GM19099 (cell line): Measurements from ENCODE around the gene ERI3.

Source experiments
- POLR2A ChIP-seq: IDR thresholded peaks from 3 replicates; pipeline ENCODE4 v1.6.1; 2011; ENCODE audit warnings: low read depth; ENCODE audit not compliant: insufficient read length; ENCODE audit errors: extremely low read depth

The ERI3 gene

DNA sequence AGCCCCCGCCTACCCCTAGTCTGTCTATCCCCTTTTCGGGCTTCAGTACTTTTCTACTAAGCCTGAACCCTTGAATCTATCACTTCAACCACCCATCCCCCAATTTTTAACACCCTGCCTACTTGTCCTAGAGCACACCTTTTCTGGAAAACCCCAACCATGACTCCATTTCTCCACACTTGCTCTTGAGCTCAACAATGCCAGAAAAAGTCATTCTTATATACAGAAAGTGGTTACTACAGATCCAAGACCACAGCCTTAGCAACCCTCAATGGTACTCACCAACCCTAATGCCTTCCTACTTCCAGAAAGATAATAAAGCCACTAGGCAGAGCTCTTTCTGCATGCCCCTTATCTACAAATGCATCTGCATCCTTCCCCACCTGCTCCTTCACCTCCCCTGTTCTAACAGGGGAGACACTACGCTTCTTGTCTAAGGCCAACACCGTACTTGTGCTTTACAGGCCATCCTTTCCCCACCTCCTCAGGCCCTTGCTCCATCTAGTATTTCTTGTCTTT, 100.6 kb downstream of the ERI3 start:
- no peak for TF ChIP-seq POLR2A

DNA sequence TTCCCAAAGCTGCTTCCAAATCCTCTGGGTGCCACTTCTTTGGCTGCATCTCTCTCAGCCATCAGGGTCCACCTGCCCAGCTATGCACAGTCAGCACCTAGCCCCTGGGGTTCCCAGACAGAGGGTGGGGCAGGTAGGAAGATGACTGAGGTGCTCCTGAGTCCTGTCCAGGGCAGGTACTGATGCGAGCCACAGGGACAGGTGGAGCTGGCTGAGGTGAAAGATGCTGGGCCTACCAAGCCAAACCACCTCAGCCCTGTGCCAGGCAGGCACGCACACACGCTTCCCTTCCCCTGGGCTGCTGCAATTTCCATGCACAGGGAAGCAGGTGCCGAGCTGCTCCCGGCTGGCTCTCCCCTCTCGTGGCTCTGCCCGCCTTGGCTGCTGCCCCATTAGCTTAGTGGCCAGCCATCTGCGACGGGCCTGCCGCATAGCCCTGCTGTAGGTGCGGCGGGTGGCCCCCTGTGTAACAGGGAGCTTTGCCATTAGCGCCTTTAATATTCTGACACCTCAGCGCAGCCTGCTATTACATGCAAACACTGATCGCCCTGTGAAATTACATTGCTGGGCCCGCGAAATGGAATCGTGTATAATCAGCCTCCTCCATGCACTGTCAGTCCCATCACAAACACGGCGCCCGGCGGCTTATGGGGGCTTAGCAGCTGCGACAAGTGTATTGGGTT, 102.9 kb downstream of the ERI3 start:
- no peak for TF ChIP-seq POLR2A

GRCh38 chr1:44251486-44251885, 103.6 kb downstream of the ERI3 start:
- no peak for TF ChIP-seq POLR2A

GRCh38 chr1:44250068-44250781, 104.8 kb downstream of the ERI3 start:
- TF ChIP-seq POLR2A = no peak

- no peak for TF ChIP-seq POLR2A
Observed at GRCh38 chr1:44249543-44249942, 105.5 kb downstream of the ERI3 start.

DNA sequence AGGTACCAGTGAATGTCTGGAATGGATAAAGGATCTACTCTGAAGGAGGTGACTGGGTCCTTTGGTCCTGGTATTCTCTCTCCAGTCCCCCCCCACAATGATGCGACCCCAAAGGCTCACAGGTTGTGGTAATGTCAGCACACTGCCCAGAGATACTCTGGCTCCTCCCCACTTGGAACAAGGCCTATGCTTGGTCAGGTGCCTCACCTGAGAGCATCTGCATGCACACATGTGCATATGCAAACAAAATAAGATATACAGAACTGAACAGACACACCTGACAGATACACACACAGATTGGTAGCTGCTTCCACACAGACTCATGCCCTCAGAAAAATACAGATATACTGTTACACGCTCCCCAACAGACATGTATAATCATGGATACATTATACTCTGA, 108.3 kb downstream of the ERI3 start:
- TF ChIP-seq POLR2A = no peak

DNA sequence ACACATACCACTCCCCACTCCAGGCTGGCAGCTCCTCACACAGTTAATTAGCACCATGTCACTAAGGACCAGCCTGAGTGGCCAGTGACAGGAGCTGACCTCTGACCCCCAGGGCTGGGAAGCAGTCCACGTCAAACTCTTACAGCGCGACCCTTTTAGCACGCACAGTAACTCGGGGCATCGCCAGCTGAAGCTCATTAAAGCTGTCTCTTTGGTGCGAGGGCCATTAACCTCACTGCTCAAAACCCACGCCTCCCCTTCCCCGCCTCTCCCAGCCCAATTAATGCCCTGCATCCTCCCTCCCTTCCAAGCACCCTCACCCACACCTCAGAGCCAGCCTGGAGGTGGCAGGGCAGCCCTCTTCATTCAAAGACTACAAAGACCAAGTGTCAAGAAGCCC, 110.1 kb downstream of the ERI3 start:
- TF ChIP-seq POLR2A = no peak

- no peak for TF ChIP-seq POLR2A
Observed at GRCh38 chr1:44243782-44244495, 111.1 kb downstream of the ERI3 start.

DNA sequence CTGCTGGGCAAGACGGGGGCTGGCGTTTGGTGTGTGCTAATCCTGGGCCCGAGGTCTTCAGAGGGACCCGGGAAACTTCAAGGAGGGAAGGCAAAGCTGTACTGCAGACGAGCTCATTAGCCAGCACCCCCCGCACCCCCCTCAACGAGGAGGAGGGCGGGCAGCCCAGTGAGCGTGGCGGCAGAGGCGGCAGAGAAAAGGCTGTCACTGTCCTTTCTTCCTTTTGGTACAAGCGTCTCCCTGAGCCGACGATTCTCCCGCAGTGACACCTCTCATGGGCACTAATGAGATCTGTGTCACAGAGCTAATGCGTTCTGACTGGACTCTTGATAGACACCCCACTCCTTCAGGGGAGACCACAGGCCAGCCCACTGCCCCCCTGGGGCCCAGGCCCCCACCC, 112.3 kb downstream of the ERI3 start:
- TF ChIP-seq POLR2A = no peak

GRCh38 chr1:44240802-44241671, 114.0 kb downstream of the ERI3 start:
- no peak for TF ChIP-seq POLR2A

- TF ChIP-seq POLR2A = no peak
Observed at GRCh38 chr1:44239961-44240371, 115.1 kb downstream of the ERI3 start.

DNA sequence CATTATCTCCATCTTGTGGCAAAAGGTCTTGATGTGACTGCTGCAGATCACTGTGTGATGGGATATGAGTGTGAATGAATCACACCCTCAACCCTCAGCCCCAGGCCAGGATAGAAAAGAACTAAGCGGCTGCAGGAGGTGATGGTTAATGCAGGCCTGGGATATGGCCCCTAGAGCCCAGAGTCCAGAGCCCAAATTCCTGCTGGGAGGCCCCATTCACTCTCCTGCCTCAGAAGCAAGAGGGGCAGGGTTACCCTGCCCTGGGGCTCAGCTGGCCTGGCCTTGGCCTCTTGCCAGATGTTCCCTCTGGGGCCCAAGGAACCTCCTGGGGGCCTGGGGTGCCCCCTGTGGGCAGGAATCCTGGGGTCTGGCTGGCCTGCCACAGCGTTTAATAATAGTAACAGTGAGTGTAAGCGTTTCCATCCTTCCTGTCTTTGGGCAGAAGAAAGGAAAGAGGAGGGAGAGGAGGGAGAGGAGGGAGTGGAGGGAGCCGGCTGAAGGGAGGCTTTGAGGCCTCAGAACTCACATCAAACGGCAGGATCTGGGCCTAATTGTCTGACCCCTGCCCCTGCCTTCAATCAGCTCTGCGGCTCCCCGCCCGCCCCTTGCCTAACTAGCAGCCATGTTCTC, 115.6 kb downstream of the ERI3 start:
- TF ChIP-seq POLR2A = no peak

- no peak for TF ChIP-seq POLR2A
Observed at GRCh38 chr1:44238660-44239059, 116.4 kb downstream of the ERI3 start.

- TF ChIP-seq POLR2A = no peak
Observed at GRCh38 chr1:44237721-44238457, 117.2 kb downstream of the ERI3 start.
